A673 (cell line): ENCODE data around the gene PPARA.

Source experiments
- CTCF ChIP-seq: fragments of 300-800, 200-600 bp; sonication (generic); conservative IDR thresholded peaks from 2 replicates; pipeline ENCODE4 v1.5.1; 2017; ENCODE audit warnings: low read depth, mild to moderate bottlenecking, antibody characterized with exemption, low read length, moderate library complexity, mixed read lengths
- EZH2 ChIP-seq: fragments of 200-600 bp; sonication (generic); IDR thresholded peaks from 2 replicates; pipeline ENCODE4 v1.6.1; 2017; ENCODE audit warnings: borderline replicate concordance, low read depth, mild to moderate bottlenecking, mixed read lengths, antibody characterized with exemption, low read length; ENCODE audit not compliant: poor library complexity, severe bottlenecking

- TF ChIP-seq CTCF = no peak
- TF ChIP-seq EZH2 = no peak
Measured at GRCh38 chr22:46102159-46102558, 48.2 kb upstream of the PPARA start.
